Measurements from ENCODE around the gene KRT38. TPM values are rescaled to one million over a fixed set of nuclear protein-coding genes. Genes with fewer than 3 reads are reported as not detected.

Gene KRT38
- polyA plus RNA-seq, 2 donors: 0.02 TPM; not detected in 1

- 68 to 78% methylated on average over 7 of the region's 7 CpGs for WGBS, 2 donors
- Histone ChIP-seq H3K4me3 (ENCODE audit: low read depth in 1 of 2, low read length in 2 of 2) (no peak overlapping the region), H3K36me3 (ENCODE audit: control insufficient read depth in 2 of 2, insufficient read depth in 2 of 2, low read length in 1 of 2) (no peaks in the 10 kb centered on the region), H3K4me1 (ENCODE audit: control insufficient read depth in 2 of 2, insufficient read depth in 2 of 2, low read length in 1 of 2) (peaks cover 3 to 24% of the 10 kb centered on the region in 2 donors), H3K27ac (ENCODE audit: low read depth in 2 of 2, low read length in 1 of 2) (peak overlapping the region; percentile 13 to 53), H3K27me3 (ENCODE audit: control insufficient read depth in 1 of 2, insufficient read depth in 2 of 2, low read length in 2 of 2) (no peaks in the 10 kb centered on the region), H3K9me3 (ENCODE audit: control insufficient read depth in 2 of 2, insufficient read depth in 1 of 2, low read depth in 1 of 2, low read length in 1 of 2) (no peaks in the 10 kb centered on the region)
These were observed 22.5 kb downstream of the KRT38 start for GRCh38 chr17:41418116-41418860.

DNA sequence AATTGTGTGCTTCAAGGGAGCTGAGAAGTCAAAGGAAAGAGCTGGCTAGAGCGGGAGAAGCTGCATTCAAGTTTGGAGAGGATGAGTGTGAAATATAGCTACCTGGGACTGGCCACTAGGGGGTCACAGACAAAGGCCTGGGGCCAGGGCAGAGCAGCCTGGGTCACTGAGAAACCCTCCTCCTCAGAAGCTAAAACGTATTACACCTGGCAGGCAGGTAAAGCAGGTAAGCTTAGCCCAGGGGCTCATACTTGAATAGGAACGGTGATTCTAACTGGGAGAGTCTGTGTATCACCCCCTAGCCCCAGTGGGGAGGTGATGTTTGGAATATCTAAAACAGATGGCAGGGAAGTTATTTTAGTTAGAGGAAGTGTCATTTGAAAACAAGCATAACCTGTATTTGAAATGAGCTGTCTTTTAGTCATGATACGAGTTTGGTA is 23.2 kb downstream of the KRT38 start:
- no peak overlapping the region for H3K4me3 ChIP-seq (ENCODE audit: low read depth in 1 of 2, low read length in 2 of 2)
- WGBS, 2 donors: 35 to 42% methylated on average over 4 of the region's 4 CpGs
- peak overlapping the region; percentile 72 to 81 for H3K27ac ChIP-seq (ENCODE audit: low read depth in 2 of 2, low read length in 1 of 2)
- no peaks in the 10 kb centered on the region for H3K9me3 ChIP-seq (ENCODE audit: control insufficient read depth in 2 of 2, insufficient read depth in 1 of 2, low read depth in 1 of 2, low read length in 1 of 2)
- no peaks in the 10 kb centered on the region for H3K27me3 ChIP-seq (ENCODE audit: control insufficient read depth in 1 of 2, insufficient read depth in 2 of 2, low read length in 2 of 2)
- H3K4me1 ChIP-seq (ENCODE audit: control insufficient read depth in 2 of 2, insufficient read depth in 2 of 2, low read length in 1 of 2): peaks cover 3 to 24% of the 10 kb centered on the region in 2 donors
- no peaks in the 10 kb centered on the region for H3K36me3 ChIP-seq (ENCODE audit: control insufficient read depth in 2 of 2, insufficient read depth in 2 of 2, low read length in 1 of 2)

GRCh38 chr17:41417127-41417526 is 23.7 kb downstream of the KRT38 start:
- Histone ChIP-seq H3K27me3 (ENCODE audit: control insufficient read depth in 1 of 2, insufficient read depth in 2 of 2, low read length in 2 of 2) (no peaks in the 10 kb centered on the region), H3K4me1 (ENCODE audit: control insufficient read depth in 2 of 2, insufficient read depth in 2 of 2, low read length in 1 of 2) (peaks cover 3 to 24% of the 10 kb centered on the region in 2 donors), H3K4me3 (ENCODE audit: low read depth in 1 of 2, low read length in 2 of 2) (no peak overlapping the region), H3K27ac (ENCODE audit: low read depth in 2 of 2, low read length in 1 of 2) (peak overlapping the region in 1 of 2 donors; percentile 72), H3K9me3 (ENCODE audit: control insufficient read depth in 2 of 2, insufficient read depth in 1 of 2, low read depth in 1 of 2, low read length in 1 of 2) (no peaks in the 10 kb centered on the region), H3K36me3 (ENCODE audit: control insufficient read depth in 2 of 2, insufficient read depth in 2 of 2, low read length in 1 of 2) (no peaks in the 10 kb centered on the region)
- 90 to 95% methylated on average over 6 of the region's 6 CpGs for WGBS, 2 donors

DNA sequence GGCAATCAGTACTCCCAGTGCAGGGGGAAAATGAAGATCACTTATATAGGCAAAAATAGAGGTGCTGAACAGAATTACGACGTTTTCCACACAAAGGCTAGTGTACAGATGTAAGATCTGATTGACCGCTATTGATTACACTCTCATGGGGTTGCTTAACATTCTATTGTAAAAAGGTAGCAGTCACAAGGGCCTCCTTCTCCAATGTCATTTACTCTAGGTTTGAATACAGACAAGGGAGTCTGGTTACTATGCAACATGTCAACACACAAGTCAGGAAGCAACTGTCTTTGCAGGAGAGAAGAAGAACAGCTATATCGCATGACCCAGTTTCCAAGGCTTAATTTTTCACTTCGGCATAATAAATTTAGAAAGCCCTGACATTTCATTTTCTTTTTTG is 24.3 kb downstream of the KRT38 start:
- WGBS, 2 donors: 82 to 83% methylated on average over 5 of the region's 5 CpGs
- peaks cover 3 to 24% of the 10 kb centered on the region in 2 donors for H3K4me1 ChIP-seq (ENCODE audit: control insufficient read depth in 2 of 2, insufficient read depth in 2 of 2, low read length in 1 of 2)
- no peaks in the 10 kb centered on the region for H3K9me3 ChIP-seq (ENCODE audit: control insufficient read depth in 2 of 2, insufficient read depth in 1 of 2, low read depth in 1 of 2, low read length in 1 of 2)
- H3K27ac ChIP-seq (ENCODE audit: low read depth in 2 of 2, low read length in 1 of 2): no peak overlapping the region
- no peaks in the 10 kb centered on the region for H3K36me3 ChIP-seq (ENCODE audit: control insufficient read depth in 2 of 2, insufficient read depth in 2 of 2, low read length in 1 of 2)
- no peak overlapping the region for H3K4me3 ChIP-seq (ENCODE audit: low read depth in 1 of 2, low read length in 2 of 2)
- no peaks in the 10 kb centered on the region for H3K27me3 ChIP-seq (ENCODE audit: control insufficient read depth in 1 of 2, insufficient read depth in 2 of 2, low read length in 2 of 2)

- Histone ChIP-seq H3K36me3 (ENCODE audit: control insufficient read depth in 2 of 2, insufficient read depth in 2 of 2, low read length in 1 of 2) (no peaks in the 10 kb centered on the region), H3K4me3 (ENCODE audit: low read depth in 1 of 2, low read length in 2 of 2) (no peak overlapping the region), H3K27me3 (ENCODE audit: control insufficient read depth in 1 of 2, insufficient read depth in 2 of 2, low read length in 2 of 2) (no peaks in the 10 kb centered on the region), H3K4me1 (ENCODE audit: control insufficient read depth in 2 of 2, insufficient read depth in 2 of 2, low read length in 1 of 2) (peaks cover 3 to 24% of the 10 kb centered on the region in 2 donors), H3K9me3 (ENCODE audit: control insufficient read depth in 2 of 2, insufficient read depth in 1 of 2, low read depth in 1 of 2, low read length in 1 of 2) (no peaks in the 10 kb centered on the region), H3K27ac (ENCODE audit: low read depth in 2 of 2, low read length in 1 of 2) (no peak overlapping the region)
- 71 to 75% methylated on average over 3 of the region's 3 CpGs for WGBS, 2 donors
These were observed 24.9 kb downstream of the KRT38 start for GRCh38 chr17:41415833-41416335.

DNA sequence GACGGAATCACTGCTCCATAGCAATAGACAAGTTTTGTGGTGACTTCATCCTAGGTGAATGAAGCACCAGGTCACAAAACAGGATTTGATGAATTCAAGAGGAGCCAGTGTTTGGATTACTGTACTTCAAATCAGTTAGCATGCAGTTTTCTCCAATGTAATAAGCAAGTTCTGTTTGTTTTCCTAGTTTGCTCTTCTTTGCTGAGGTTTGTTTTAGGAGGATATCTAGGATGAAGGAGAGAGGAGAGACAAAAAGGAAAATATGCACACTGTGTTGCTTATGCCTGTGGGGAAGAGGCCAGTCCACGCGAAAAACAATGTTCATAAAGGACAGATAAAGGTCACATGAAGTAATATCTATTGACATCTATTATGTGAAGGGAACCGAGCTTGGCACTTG is 25.4 kb downstream of the KRT38 start:
- Histone ChIP-seq H3K36me3 (ENCODE audit: control insufficient read depth in 2 of 2, insufficient read depth in 2 of 2, low read length in 1 of 2) (no peaks in the 10 kb centered on the region), H3K4me1 (ENCODE audit: control insufficient read depth in 2 of 2, insufficient read depth in 2 of 2, low read length in 1 of 2) (peaks cover 3 to 19% of the 10 kb centered on the region in 2 donors), H3K9me3 (ENCODE audit: control insufficient read depth in 2 of 2, insufficient read depth in 1 of 2, low read depth in 1 of 2, low read length in 1 of 2) (no peaks in the 10 kb centered on the region), H3K27ac (ENCODE audit: low read depth in 2 of 2, low read length in 1 of 2) (no peak overlapping the region), H3K4me3 (ENCODE audit: low read depth in 1 of 2, low read length in 2 of 2) (no peak overlapping the region), H3K27me3 (ENCODE audit: control insufficient read depth in 1 of 2, insufficient read depth in 2 of 2, low read length in 2 of 2) (no peaks in the 10 kb centered on the region)
- WGBS, 2 donors: 73 to 77% methylated on average over 4 of the region's 4 CpGs

DNA sequence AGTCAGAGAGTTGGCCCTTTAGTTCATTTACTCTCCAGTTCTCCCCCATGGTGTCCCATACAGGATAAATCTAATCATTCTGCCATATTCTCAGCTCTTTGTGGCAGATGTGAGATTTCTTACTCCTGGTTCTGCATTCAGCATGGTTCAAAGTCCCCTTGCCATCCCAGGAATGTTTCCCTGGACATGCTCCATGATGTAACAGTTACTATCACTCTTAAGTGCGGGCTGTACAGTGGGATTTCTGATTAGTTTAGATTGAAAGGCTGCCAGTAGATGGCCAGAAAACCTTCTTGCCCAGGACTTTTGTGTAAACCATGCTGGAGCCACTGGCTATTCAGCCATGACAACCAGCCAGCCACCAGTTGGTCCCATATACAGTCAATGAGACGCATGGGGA is 26.8 kb downstream of the KRT38 start:
- no peaks in the 10 kb centered on the region for H3K36me3 ChIP-seq (ENCODE audit: control insufficient read depth in 2 of 2, insufficient read depth in 2 of 2, low read length in 1 of 2)
- no peaks in the 10 kb centered on the region for H3K9me3 ChIP-seq (ENCODE audit: control insufficient read depth in 2 of 2, insufficient read depth in 1 of 2, low read depth in 1 of 2, low read length in 1 of 2)
- peaks cover 3 to 11% of the 10 kb centered on the region in 2 donors for H3K4me1 ChIP-seq (ENCODE audit: control insufficient read depth in 2 of 2, insufficient read depth in 2 of 2, low read length in 1 of 2)
- H3K4me3 ChIP-seq (ENCODE audit: low read depth in 1 of 2, low read length in 2 of 2): no peak overlapping the region
- 92 to 95% methylated on average over 2 of the region's 2 CpGs for WGBS, 2 donors
- H3K27me3 ChIP-seq (ENCODE audit: control insufficient read depth in 1 of 2, insufficient read depth in 2 of 2, low read length in 2 of 2): no peaks in the 10 kb centered on the region
- H3K27ac ChIP-seq (ENCODE audit: low read depth in 2 of 2, low read length in 1 of 2): no peak overlapping the region

- Histone ChIP-seq H3K27ac (ENCODE audit: low read depth in 2 of 2, low read length in 1 of 2) (no peak overlapping the region), H3K4me3 (ENCODE audit: low read depth in 1 of 2, low read length in 2 of 2) (no peak overlapping the region), H3K27me3 (ENCODE audit: control insufficient read depth in 1 of 2, insufficient read depth in 2 of 2, low read length in 2 of 2) (no peaks in the 10 kb centered on the region), H3K9me3 (ENCODE audit: control insufficient read depth in 2 of 2, insufficient read depth in 1 of 2, low read depth in 1 of 2, low read length in 1 of 2) (no peaks in the 10 kb centered on the region), H3K4me1 (ENCODE audit: control insufficient read depth in 2 of 2, insufficient read depth in 2 of 2, low read length in 1 of 2) (peaks cover 3 to 8% of the 10 kb centered on the region in 2 donors), H3K36me3 (ENCODE audit: control insufficient read depth in 2 of 2, insufficient read depth in 2 of 2, low read length in 1 of 2) (no peaks in the 10 kb centered on the region)
- WGBS, 2 donors: 63 to 66% methylated on average over 5 of the region's 5 CpGs
These were observed 27.3 kb downstream of the KRT38 start for GRCh38 chr17:41413353-41413957.

DNA sequence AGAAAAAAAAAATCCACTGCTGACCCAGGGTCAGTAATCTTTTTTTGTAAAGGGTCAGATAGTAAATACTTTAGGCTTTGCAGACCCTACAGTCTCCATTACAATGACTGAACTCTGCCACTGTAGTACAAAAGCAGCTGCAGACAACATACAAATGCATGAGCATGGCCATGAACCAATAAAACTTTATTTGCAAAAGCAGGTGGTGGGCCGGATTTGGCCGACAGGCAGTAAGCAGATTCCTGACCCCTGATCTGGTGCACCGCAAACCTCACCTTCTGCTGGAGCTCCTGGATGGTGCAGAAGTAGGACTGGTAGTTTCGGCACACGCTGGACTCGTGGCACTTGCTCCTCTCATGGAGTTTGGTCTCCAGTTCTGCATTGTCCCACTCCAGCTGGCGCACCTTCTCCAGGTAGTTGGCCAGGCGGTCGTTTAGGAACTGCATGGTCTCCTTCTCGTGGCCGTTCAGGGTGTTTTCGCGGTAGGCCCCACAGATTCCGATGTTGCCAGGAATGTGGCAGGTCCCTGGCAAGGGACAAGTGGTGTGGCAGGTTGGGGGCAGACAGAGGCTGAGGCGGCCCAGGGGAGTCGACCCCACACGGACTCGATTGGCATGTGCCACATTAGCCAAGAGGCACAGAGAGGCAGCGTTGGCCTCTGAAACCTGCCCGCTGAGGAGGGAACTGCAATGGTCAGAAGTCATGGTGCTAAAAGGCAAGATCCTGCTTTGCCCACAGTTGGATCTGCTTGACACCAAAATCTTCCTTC is 29.5 kb downstream of the KRT38 start:
- WGBS, 2 donors: 94 to 96% methylated on average over 20 of the region's 20 CpGs
- Histone ChIP-seq H3K9me3 (ENCODE audit: control insufficient read depth in 2 of 2, insufficient read depth in 1 of 2, low read depth in 1 of 2, low read length in 1 of 2) (no peaks in the 10 kb centered on the region), H3K4me1 (ENCODE audit: control insufficient read depth in 2 of 2, insufficient read depth in 2 of 2, low read length in 1 of 2) (no peaks in the 10 kb centered on the region), H3K27me3 (ENCODE audit: control insufficient read depth in 1 of 2, insufficient read depth in 2 of 2, low read length in 2 of 2) (no peaks in the 10 kb centered on the region), H3K27ac (ENCODE audit: low read depth in 2 of 2, low read length in 1 of 2) (no peak overlapping the region), H3K36me3 (ENCODE audit: control insufficient read depth in 2 of 2, insufficient read depth in 2 of 2, low read length in 1 of 2) (no peaks in the 10 kb centered on the region), H3K4me3 (ENCODE audit: low read depth in 1 of 2, low read length in 2 of 2) (no peak overlapping the region)
